Measurements from ENCODE around the gene ATG4A.

- no peak for TF ChIP-seq EZH2 (IDR thresholded peaks at IDR 0.05)
- TF ChIP-seq POLR2AphosphoS5 (IDR thresholded peaks at IDR 0.05; ENCODE audit: borderline replicate concordance, low read depth, low read length): no peak
These were observed 86.5 kb downstream of the ATG4A start for GRCh38 chrX:108178143-108178498.

Data from SK-N-MC (cell line).